A549 (cell line): ENCODE data around the gene PROM2.

Experiments used
- CHD2 ChIP-seq: fragments of 150-350 bp; IDR thresholded peaks from 2 replicates; pipeline ENCODE4 v1.6.1; 2014; ENCODE audit warnings: low read length; ENCODE audit not compliant: partially characterized antibody
- CHD4 ChIP-seq: fragments of 200-600 bp; sonication (generic); IDR thresholded peaks from 2 replicates; pipeline ENCODE4 v1.6.1; 2016; ENCODE audit warnings: antibody characterized with exemption, mild to moderate bottlenecking, borderline replicate concordance
- MAFK ChIP-seq: fragments of 450-650 bp; IDR thresholded peaks from 2 replicates; pipeline ENCODE4 v1.6.1; 2014; ENCODE audit not compliant: partially characterized antibody
- MAZ ChIP-seq: fragments of 150-350 bp; IDR thresholded peaks from 2 replicates; pipeline ENCODE4 v1.6.1; 2014; ENCODE audit warnings: antibody characterized with exemption, low read depth, low read length, borderline replicate concordance
- NFE2L2 ChIP-seq: fragments of 150-350 bp; conservative IDR thresholded peaks from 2 replicates; pipeline ENCODE4 v1.6.1; 2014; ENCODE audit warnings: low read length
- POLR2A ChIP-seq: IDR thresholded peaks from 2 replicates; pipeline ENCODE4 v1.6.1; 2012; ENCODE audit warnings: mild to moderate bottlenecking, low read length
- RAD21 ChIP-seq, 2 experiments: fragments of >200 bp in 1 of 2; sonication (Bioruptor Twin) in 1 of 2; formaldehyde crosslinking in 1 of 2; IDR thresholded peaks in 1 of 2; conservative IDR thresholded peaks in 1 of 2; 2 replicates in 1 of 2; 3 replicates in 1 of 2; pipeline ENCODE4 v1.6.1; 2012 to 2018; ENCODE audit warnings: inconsistent platforms in 1 of 2
- RARB ChIP-seq: fragments of 250-450 bp; sonication (Bioruptor Pico); IDR thresholded peaks from 2 replicates; pipeline ENCODE4 v1.8.0; 2021; ENCODE audit warnings: mild to moderate bottlenecking, moderate library complexity
- RNF2 ChIP-seq: fragments of 200-600 bp; sonication (generic); IDR thresholded peaks from 2 replicates; pipeline ENCODE4 v1.6.1; 2016; ENCODE audit warnings: low read depth, mild to moderate bottlenecking, antibody characterized with exemption, moderate library complexity, borderline replicate concordance
- SREBF2 ChIP-seq: fragments of 450-650 bp; IDR thresholded peaks from 2 replicates; pipeline ENCODE4 v1.6.1; 2014; ENCODE audit warnings: mild to moderate bottlenecking, moderate library complexity
- TF ChIP-seq, protein P1 (sequence below): fragments of >200 bp; sonication (Bioruptor Twin); formaldehyde crosslinking; IDR thresholded peaks from 3 replicates; pipeline ENCODE4 v1.5.1; 2016
- TF ChIP-seq, protein P2 (sequence below): fragments of 150-350 bp; IDR thresholded peaks from 2 replicates; pipeline ENCODE4 v1.6.1; 2014; ENCODE audit warnings: low read depth, mild to moderate bottlenecking, low read length
- TF ChIP-seq, protein P3 (sequence below): fragments of 450-650 bp; IDR thresholded peaks from 2 replicates; pipeline ENCODE4 v1.6.1; 2014; ENCODE audit warnings: antibody characterized with exemption
- TF ChIP-seq, protein P4 (sequence below): IDR thresholded peaks from 2 replicates; pipeline ENCODE4 v1.6.1; 2012

DNA sequence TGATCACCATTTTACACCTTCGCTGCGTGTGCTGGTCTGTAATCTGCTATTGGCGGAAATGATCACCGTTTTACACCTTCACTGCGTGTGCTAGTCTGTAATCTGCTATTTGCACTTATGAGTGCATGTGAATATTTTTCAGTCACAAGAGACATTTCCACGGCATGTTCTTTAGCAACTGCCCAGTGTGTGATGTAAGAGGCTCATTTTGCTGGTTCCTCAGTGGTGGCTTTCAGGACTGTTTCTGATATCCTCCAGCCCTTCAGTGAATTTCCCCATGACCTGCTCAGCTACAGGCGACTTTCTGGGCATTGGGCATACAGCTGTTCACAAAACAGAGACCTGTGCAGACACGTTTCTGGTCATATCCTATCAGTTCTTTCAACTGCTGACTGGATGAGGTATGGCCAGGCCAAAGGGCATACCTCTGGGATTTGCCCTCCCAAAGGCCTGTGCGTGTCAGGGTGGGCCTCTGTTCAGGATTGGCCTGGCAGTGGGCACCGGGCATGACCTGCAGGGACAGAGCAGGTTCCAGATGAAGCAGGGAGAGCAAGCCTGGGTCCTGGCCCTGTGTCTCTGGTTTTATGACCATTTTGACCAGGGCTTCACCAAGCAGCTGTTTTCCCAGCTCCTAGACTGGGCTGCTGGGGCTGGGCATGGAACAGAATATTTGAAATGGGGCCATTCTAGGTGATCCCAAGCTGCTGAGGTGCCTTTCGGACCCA lies 521 bp upstream of the PROM2 start:
- TF ChIP-seq POLR2A (no peak), SREBF2 (no peak), CHD4 (no peak), RAD21 (conservative IDR thresholded peaks at IDR 0.05 in 1 of 2, IDR thresholded peaks at IDR 0.05 in 1 of 2) (no peak), NFE2L2 (no peak), MAZ (no peak), CHD2 (no peak), RARB (CRISPR knock-in tag) (no peak), MAFK (no peak), RNF2 (no peak)
- TF ChIP-seq, protein P1, sequence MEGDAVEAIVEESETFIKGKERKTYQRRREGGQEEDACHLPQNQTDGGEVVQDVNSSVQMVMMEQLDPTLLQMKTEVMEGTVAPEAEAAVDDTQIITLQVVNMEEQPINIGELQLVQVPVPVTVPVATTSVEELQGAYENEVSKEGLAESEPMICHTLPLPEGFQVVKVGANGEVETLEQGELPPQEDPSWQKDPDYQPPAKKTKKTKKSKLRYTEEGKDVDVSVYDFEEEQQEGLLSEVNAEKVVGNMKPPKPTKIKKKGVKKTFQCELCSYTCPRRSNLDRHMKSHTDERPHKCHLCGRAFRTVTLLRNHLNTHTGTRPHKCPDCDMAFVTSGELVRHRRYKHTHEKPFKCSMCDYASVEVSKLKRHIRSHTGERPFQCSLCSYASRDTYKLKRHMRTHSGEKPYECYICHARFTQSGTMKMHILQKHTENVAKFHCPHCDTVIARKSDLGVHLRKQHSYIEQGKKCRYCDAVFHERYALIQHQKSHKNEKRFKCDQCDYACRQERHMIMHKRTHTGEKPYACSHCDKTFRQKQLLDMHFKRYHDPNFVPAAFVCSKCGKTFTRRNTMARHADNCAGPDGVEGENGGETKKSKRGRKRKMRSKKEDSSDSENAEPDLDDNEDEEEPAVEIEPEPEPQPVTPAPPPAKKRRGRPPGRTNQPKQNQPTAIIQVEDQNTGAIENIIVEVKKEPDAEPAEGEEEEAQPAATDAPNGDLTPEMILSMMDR, result no peak
- TF ChIP-seq, protein P2, sequence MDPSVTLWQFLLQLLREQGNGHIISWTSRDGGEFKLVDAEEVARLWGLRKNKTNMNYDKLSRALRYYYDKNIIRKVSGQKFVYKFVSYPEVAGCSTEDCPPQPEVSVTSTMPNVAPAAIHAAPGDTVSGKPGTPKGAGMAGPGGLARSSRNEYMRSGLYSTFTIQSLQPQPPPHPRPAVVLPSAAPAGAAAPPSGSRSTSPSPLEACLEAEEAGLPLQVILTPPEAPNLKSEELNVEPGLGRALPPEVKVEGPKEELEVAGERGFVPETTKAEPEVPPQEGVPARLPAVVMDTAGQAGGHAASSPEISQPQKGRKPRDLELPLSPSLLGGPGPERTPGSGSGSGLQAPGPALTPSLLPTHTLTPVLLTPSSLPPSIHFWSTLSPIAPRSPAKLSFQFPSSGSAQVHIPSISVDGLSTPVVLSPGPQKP, result no peak
- TF ChIP-seq, protein P3, sequence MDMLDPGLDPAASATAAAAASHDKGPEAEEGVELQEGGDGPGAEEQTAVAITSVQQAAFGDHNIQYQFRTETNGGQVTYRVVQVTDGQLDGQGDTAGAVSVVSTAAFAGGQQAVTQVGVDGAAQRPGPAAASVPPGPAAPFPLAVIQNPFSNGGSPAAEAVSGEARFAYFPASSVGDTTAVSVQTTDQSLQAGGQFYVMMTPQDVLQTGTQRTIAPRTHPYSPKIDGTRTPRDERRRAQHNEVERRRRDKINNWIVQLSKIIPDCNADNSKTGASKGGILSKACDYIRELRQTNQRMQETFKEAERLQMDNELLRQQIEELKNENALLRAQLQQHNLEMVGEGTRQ, result no peak
- TF ChIP-seq, protein P4, sequence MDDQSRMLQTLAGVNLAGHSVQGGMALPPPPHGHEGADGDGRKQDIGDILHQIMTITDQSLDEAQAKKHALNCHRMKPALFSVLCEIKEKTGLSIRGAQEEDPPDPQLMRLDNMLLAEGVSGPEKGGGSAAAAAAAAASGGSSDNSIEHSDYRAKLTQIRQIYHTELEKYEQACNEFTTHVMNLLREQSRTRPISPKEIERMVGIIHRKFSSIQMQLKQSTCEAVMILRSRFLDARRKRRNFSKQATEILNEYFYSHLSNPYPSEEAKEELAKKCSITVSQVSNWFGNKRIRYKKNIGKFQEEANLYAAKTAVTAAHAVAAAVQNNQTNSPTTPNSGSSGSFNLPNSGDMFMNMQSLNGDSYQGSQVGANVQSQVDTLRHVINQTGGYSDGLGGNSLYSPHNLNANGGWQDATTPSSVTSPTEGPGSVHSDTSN, result no peak
